ENCODE results near the gene PRPF19.

Gene PRPF19

GRCh38 chr11:60899977-60900376 is 6.4 kb downstream of the PRPF19 start:
- Mint-ChIP-seq H3K9me3 (no peaks in the 10 kb centered on the region), H3K4me3 (no peak overlapping the region), H3K27ac (peak overlapping the region; percentile 59), H3K4me1 (peaks cover 14% of the 10 kb centered on the region), H3K36me3 (peaks cover 61% of the 10 kb centered on the region), H3K27me3 (no peaks in the 10 kb centered on the region)
- CTCF ChIA-PET, result interaction anchor here (0.7 to 10.1 kb wide), 17 partner anchors 9 to 287 kb away, joined by 3 to 100 read pairs (median 4); partner anchors contain the start of genes PTGDR2 and TMEM109
- DNase-seq, result no peak

DNA sequence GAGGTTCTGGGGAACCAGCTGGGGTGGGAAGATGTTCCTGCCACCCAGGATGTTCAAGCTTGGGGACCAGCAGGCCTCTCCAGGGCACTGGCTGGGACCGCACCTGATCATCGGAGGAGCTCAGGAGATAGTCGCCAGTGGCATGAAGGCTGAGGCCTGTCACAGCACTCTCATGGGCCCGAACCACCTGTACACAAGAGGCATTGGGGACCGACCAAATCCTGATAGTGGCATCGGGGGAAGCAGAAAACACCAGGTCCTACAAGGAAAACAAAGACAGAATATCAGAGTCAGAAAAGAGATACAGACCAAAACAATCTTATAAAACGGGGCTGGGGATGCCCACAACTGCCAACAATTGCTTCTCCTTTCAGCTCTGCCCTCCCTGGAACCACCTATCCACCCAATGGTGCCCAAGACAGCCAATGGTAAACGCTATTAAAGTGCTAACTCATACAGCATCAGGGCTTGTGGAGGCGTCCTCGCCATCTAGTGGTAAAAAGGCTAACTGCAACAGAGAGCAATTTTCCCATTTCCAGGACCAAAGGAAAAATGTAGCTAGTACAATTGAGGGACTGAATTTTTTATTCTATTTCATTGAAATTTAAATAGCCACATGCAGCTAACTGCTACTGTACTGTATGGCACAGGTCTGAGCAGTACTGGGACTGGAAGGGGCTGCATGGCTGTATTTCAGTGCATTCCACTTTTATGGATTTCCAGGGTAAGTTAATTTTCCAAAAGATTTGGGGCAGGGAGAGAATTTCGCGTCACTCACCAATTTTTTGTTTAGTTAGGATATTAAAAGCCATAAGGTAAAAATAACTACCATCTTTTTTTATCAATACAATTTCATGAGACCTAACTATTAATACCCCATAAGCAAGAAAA is 7.1 kb downstream of the PRPF19 start:
- Mint-ChIP-seq H3K27ac (peak overlapping the region; percentile 15), H3K4me1 (peaks cover 7% of the 10 kb centered on the region), H3K36me3 (peaks cover 65% of the 10 kb centered on the region), H3K9me3 (no peaks in the 10 kb centered on the region), H3K27me3 (no peaks in the 10 kb centered on the region), H3K4me3 (no peak overlapping the region)
- DNase-seq, result peak; percentile 45
- CTCF ChIA-PET, result interaction anchor here (0.7 to 10.1 kb wide), 22 partner anchors 9 to 288 kb away, joined by 3 to 100 read pairs (median 3); partner anchors contain the start of genes CCDC86, PTGDR2 and TMEM109

- Mint-ChIP-seq H3K36me3 (peaks cover 71% of the 10 kb centered on the region), H3K4me1 (no peaks in the 10 kb centered on the region), H3K27ac (no peak overlapping the region), H3K9me3 (no peaks in the 10 kb centered on the region), H3K4me3 (no peak overlapping the region), H3K27me3 (no peaks in the 10 kb centered on the region)
- CTCF ChIA-PET, result interaction anchor here (0.7 to 10.1 kb wide), 5 partner anchors 14 to 290 kb away, joined by 3 to 100 read pairs (median 3); no protein-coding TSS in a partner anchor
- no peak for DNase-seq
These were observed 8.9 kb downstream of the PRPF19 start for GRCh38 chr11:60897496-60897895.

- CTCF ChIA-PET, result interaction anchor here (1.4 to 1.8 kb wide), 2 partner anchors 8 to 65 kb away, joined by 5 to 10 read pairs; no protein-coding TSS in a partner anchor
- DNase-seq, result peak; percentile 5
- Mint-ChIP-seq H3K27me3 (no peaks in the 10 kb centered on the region), H3K27ac (no peak overlapping the region), H3K9me3 (no peaks in the 10 kb centered on the region), H3K36me3 (peaks cover 68% of the 10 kb centered on the region), H3K4me1 (no peaks in the 10 kb centered on the region), H3K4me3 (no peak overlapping the region)
These were observed 10.7 kb downstream of the PRPF19 start for GRCh38 chr11:60895687-60896086.

DNA sequence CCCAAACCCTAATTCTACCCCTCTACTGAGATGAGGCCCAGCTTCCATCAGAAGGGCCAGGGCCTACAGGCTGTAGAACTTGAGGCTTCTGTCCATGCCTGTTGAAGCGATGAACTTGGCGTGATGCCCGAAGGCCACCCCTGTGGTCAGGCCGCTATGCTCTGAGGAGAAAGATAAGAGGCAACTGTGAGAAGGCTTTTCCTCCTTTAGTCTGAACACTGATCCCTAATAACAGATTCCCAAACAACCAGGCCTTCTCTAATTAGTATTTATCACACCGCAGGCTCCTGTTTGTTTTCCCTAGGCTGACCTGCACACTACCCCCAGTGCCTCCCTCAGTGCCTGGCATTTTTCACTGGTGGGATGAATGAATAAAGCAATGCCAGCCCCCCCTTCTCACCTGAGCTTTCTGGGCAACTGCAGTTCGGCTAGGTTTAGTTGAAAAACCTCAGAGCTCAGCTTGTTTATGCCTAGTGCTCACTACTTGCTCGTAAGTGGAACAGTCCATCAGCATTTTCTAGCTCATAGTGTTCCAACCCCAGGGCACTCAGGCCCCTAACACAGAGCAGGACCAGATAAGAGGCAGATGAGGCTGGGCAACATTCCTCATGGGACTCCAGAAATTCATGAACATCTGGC is 15.2 kb downstream of the PRPF19 start:
- H3K4me3 Mint-ChIP-seq, result no peak overlapping the region
- peak; percentile 2 for DNase-seq
- CTCF ChIA-PET, result interaction anchor here (2.1 to 5.0 kb wide), 3 partner anchors 8 to 62 kb away, joined by 13 to 178 read pairs (median 14); no protein-coding TSS in a partner anchor
- no peaks in the 10 kb centered on the region for H3K9me3 Mint-ChIP-seq
- H3K4me1 Mint-ChIP-seq, result peaks cover 2% of the 10 kb centered on the region
- H3K27ac Mint-ChIP-seq, result no peak overlapping the region
- H3K36me3 Mint-ChIP-seq, result peaks cover 42% of the 10 kb centered on the region
- no peaks in the 10 kb centered on the region for H3K27me3 Mint-ChIP-seq

GRCh38 chr11:60890696-60891095 is 15.7 kb downstream of the PRPF19 start:
- CTCF ChIA-PET, result interaction anchor here (1.2 to 5.0 kb wide), 3 partner anchors 9 to 116 kb away, joined by 4 to 178 read pairs (median 13); no protein-coding TSS in a partner anchor
- Mint-ChIP-seq H3K4me3 (no peak overlapping the region), H3K27ac (no peak overlapping the region), H3K4me1 (peaks cover 3% of the 10 kb centered on the region), H3K36me3 (peaks cover 37% of the 10 kb centered on the region), H3K9me3 (no peaks in the 10 kb centered on the region), H3K27me3 (no peaks in the 10 kb centered on the region)
- DNase-seq, result no peak

GRCh38 chr11:60889869-60890311 is 16.5 kb downstream of the PRPF19 start:
- H3K4me3 Mint-ChIP-seq, result no peak overlapping the region
- CTCF ChIA-PET, result interaction anchor here (1.2 to 5.0 kb wide), 5 partner anchors 10 to 297 kb away, joined by 4 to 178 read pairs (median 13); no protein-coding TSS in a partner anchor
- H3K36me3 Mint-ChIP-seq, result peaks cover 36% of the 10 kb centered on the region

DNA sequence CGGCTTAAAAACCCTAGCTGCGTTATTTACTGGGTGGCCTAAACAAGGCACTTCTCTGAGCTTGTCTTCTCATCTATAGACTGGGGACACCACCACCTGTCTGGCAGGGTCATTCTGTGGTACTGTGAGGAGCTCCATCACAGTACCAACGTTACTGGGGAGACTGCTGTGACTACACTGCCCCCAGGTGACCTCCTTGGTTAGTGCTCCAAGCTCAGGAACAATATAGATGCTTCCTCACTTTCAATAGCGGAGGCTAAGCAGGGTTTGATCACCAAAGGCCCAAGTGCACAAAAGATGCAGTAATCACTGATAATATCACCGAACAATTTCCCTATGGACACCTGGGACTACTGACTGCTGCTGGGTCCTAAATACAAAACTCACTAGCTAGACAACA is 18.8 kb downstream of the PRPF19 start:
- CTCF ChIA-PET, result interaction anchor here (0.7 to 5.0 kb wide), 24 partner anchors 9 to 300 kb away, joined by 3 to 178 read pairs (median 6); partner anchors contain the start of gene PTGDR2
- Mint-ChIP-seq H3K27me3 (no peaks in the 10 kb centered on the region), H3K27ac (no peak overlapping the region), H3K4me3 (no peak overlapping the region), H3K36me3 (peaks cover 25% of the 10 kb centered on the region), H3K4me1 (peaks cover 3% of the 10 kb centered on the region), H3K9me3 (no peaks in the 10 kb centered on the region)
- DNase-seq, result peak; percentile 71

More at GRCh38 chr11:60889869-60890311, 16.5 kb downstream of the PRPF19 start:
- no peaks in the 10 kb centered on the region for H3K27me3 Mint-ChIP-seq
- no peak for DNase-seq
- H3K9me3 Mint-ChIP-seq, result no peaks in the 10 kb centered on the region
- no peak overlapping the region for H3K27ac Mint-ChIP-seq
- peaks cover 3% of the 10 kb centered on the region for H3K4me1 Mint-ChIP-seq

- H3K36me3 Mint-ChIP-seq, result peaks cover 12% of the 10 kb centered on the region
- CTCF ChIA-PET, result interaction anchor here (0.9 kb wide), 1 partner anchor 49 kb away, joined by 3 read pairs; no protein-coding TSS in a partner anchor
- no peak overlapping the region for H3K4me3 Mint-ChIP-seq
- H3K27ac Mint-ChIP-seq, result no peak overlapping the region
- peaks cover 2% of the 10 kb centered on the region for H3K4me1 Mint-ChIP-seq
- DNase-seq, result no peak
- no peaks in the 10 kb centered on the region for H3K9me3 Mint-ChIP-seq
- H3K27me3 Mint-ChIP-seq, result no peaks in the 10 kb centered on the region
These were observed 25.6 kb downstream of the PRPF19 start for GRCh38 chr11:60880643-60881282.

DNA sequence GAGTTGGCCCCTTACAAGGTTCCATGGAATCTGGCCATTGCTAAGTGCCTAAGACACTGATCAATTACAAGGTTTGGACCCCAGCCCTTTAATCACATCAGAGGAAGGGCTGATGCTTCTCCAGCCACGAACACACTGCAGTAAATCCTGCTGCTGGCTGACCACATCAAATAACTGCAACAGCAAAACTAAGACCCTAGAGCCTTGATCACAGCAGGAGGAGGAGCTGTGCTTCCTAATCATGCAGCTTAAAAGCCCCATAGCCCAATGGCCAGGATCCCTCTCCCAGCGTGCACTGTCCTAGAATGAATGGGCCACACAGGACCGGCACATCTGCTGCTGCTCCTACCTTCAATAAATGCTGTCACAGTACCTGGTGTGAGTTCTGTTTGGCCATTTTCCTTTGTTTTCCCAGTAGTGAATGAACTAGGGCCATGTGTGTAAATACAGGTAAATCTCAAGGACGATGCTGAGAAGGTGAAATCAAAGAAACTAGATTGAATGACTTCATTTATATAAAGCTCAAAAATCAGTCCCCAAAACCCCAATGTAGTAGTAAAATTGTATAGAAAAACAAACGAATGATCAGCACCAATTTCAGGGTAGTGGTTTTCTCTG is 26.3 kb downstream of the PRPF19 start:
- Mint-ChIP-seq H3K27me3 (no peaks in the 10 kb centered on the region), H3K36me3 (peaks cover 7% of the 10 kb centered on the region), H3K9me3 (no peaks in the 10 kb centered on the region), H3K4me1 (peaks cover 2% of the 10 kb centered on the region), H3K4me3 (no peak overlapping the region), H3K27ac (no peak overlapping the region)
- DNase-seq, result no peak
- CTCF ChIA-PET, result interaction anchor here (0.9 kb wide), 1 partner anchor 49 kb away, joined by 3 read pairs; no protein-coding TSS in a partner anchor

GRCh38 chr11:60879104-60879503 is 27.3 kb downstream of the PRPF19 start:
- H3K4me3 Mint-ChIP-seq, result no peak overlapping the region
- CTCF ChIA-PET, result interaction anchor here (2.6 kb wide), 1 partner anchor 9 kb away, joined by 16 read pairs; no protein-coding TSS in a partner anchor

GRCh38 chr11:60878245-60879101 is 27.9 kb downstream of the PRPF19 start:
- Mint-ChIP-seq H3K36me3 (peaks cover 4% of the 10 kb centered on the region), H3K4me1 (peaks cover 4% of the 10 kb centered on the region), H3K4me3 (no peak overlapping the region), H3K9me3 (no peaks in the 10 kb centered on the region), H3K27me3 (no peaks in the 10 kb centered on the region), H3K27ac (no peak overlapping the region)
- no peak for DNase-seq
- CTCF ChIA-PET, result interaction anchor here (1.4 to 2.6 kb wide), 2 partner anchors 9 to 19 kb away, joined by 3 to 16 read pairs; no protein-coding TSS in a partner anchor

More at GRCh38 chr11:60879104-60879503, 27.3 kb downstream of the PRPF19 start:
- H3K27me3 Mint-ChIP-seq, result no peaks in the 10 kb centered on the region
- H3K9me3 Mint-ChIP-seq, result no peaks in the 10 kb centered on the region
- peaks cover 2% of the 10 kb centered on the region for H3K4me1 Mint-ChIP-seq
- H3K36me3 Mint-ChIP-seq, result peaks cover 5% of the 10 kb centered on the region
- no peak for DNase-seq
- H3K27ac Mint-ChIP-seq, result no peak overlapping the region
